Astrocyte of the spinal cord (primary cell): Measurements from ENCODE around the gene HOXB6.

ENCODE experiments used
- DNase-seq: peaks from one replicate; pipeline ENCODE4 v3.0.0; 2011; ENCODE audit warnings: low read depth, low spot score
- H3K4me3 ChIP-seq: 2 replicates; pipeline ENCODE4 v1.5.1; 2011; ENCODE audit warnings: low read depth, mild to moderate bottlenecking, low read length, moderate library complexity
- CTCF ChIP-seq: IDR thresholded peaks from 2 replicates; pipeline ENCODE4 v1.5.1; 2012; ENCODE audit warnings: low read depth, mild to moderate bottlenecking, low read length, inconsistent platforms
- in situ Hi-C: cut with HindIII; loops from 2 replicates; pipeline ENCODE4 v1.10.0; 2017; ENCODE audit warnings: low sequenced_read_pairs

The HOXB6 gene

GRCh38 chr17:48604770-48605329 is at the start of gene HOXB6:
TSS of gene HOXB6 (minus strand) at chr17:48604986. CDS start at chr17:48598150, 6,836 bp downstream.
- H3K4me3 ChIP-seq, result peak within 1 kb of the TSS; percentile 57
- TF ChIP-seq CTCF, result no peak
- peak; percentile 91 for DNase-seq
- in situ Hi-C loops, result no loop called here

- TF ChIP-seq CTCF, result no peak
- in situ Hi-C loops, result no loop called here
- H3K4me3 ChIP-seq, result no peak overlapping the region
- no peak for DNase-seq
These were observed 45.0 kb upstream of the HOXB6 start for GRCh38 chr17:48649741-48650140.

GRCh38 chr17:48647963-48648245 is 43.1 kb upstream of the HOXB6 start:
- no peak overlapping the region for H3K4me3 ChIP-seq
- no peak for TF ChIP-seq CTCF
- DNase-seq, result no peak
- in situ Hi-C loops, result no loop called here

- in situ Hi-C loops, result no loop called here
- peak; percentile 30 for DNase-seq
- H3K4me3 ChIP-seq, result peak overlapping the region; percentile 48
- TF ChIP-seq CTCF, result no peak
These were observed 42.5 kb upstream of the HOXB6 start for GRCh38 chr17:48647103-48647962.

- TF ChIP-seq CTCF, result no peak
- peak; percentile 39 for DNase-seq
- peak overlapping the region; percentile 48 for H3K4me3 ChIP-seq
- in situ Hi-C loops, result no loop called here
These were observed 41.7 kb upstream of the HOXB6 start for GRCh38 chr17:48646183-48647102.

- no peak for DNase-seq
- no peak for TF ChIP-seq CTCF
- peak overlapping the region; percentile 48 for H3K4me3 ChIP-seq
- in situ Hi-C loops, result no loop called here
These were observed 40.9 kb upstream of the HOXB6 start for GRCh38 chr17:48645639-48646182.
